Thymus (tissue), 11 donors: Measurements from ENCODE around the gene LRRC70. TPM values are rescaled to one million over a fixed set of nuclear protein-coding genes. Genes with fewer than 3 reads are reported as not detected.

Experiments
- DNase-seq, 9 donors: peaks; one replicate each; pipeline ENCODE4 v3.0.0-alpha.2; 2013; ENCODE audit warnings: low spot score in 9 of 9, low read depth in 6 of 9, missing footprints in 1 of 9
- H3K27ac ChIP-seq, 2 donors: one replicate each; pipeline ENCODE4 v1.5.1; 2013; ENCODE audit warnings: control low read depth in 1 of 2, low read depth in 1 of 2, low read length in 1 of 2, mild to moderate bottlenecking in 1 of 2, moderate library complexity in 1 of 2
- H3K27me3 ChIP-seq, 2 donors: one replicate each; pipeline ENCODE4 v1.5.1; 2013; ENCODE audit warnings: low read length in 1 of 2; ENCODE audit not compliant: control insufficient read depth in 2 of 2, insufficient read depth in 1 of 2
- H3K36me3 ChIP-seq, 2 donors: one replicate each; pipeline ENCODE4 v1.5.1; 2013; ENCODE audit warnings: low read length in 1 of 2, mild to moderate bottlenecking in 1 of 2, moderate library complexity in 1 of 2; ENCODE audit not compliant: control insufficient read depth in 2 of 2, insufficient read depth in 2 of 2
- H3K4me1 ChIP-seq, 2 donors: one replicate each; pipeline ENCODE4 v1.5.1; 2013; ENCODE audit warnings: low read length in 2 of 2; ENCODE audit not compliant: control insufficient read depth in 2 of 2, insufficient read depth in 2 of 2
- H3K4me3 ChIP-seq, 2 donors: one replicate each; pipeline ENCODE4 v1.5.1; 2013; ENCODE audit warnings: low read length in 2 of 2, control low read depth in 1 of 2, mild to moderate bottlenecking in 1 of 2
- H3K9me3 ChIP-seq, 2 donors: one replicate each; pipeline ENCODE4 v1.5.1; 2013; ENCODE audit warnings: low read length in 1 of 2, mild to moderate bottlenecking in 1 of 2; ENCODE audit not compliant: control insufficient read depth in 2 of 2, insufficient read depth in 1 of 2
- WGBS: extraction: QIAGEN DNeasy Blood & Tissue Kit; methylation state at CpG from one replicate; pipeline ENCODE4 v1.1.7; 2013; 5-methylcytosine and 5-hydroxymethylcytosine counted together
- polyA plus RNA-seq: library from polyadenylated mRNA; stranded (reverse); fragments of 200-250 nt; gene quantifications from one replicate; pipeline ENCODE4 v1.2.3, GENCODE V29; 2013
- total RNA-seq: library from RNA; stranded (reverse); fragments of 120-200 nt; gene quantifications from one replicate; pipeline ENCODE4 v1.2.4, GENCODE V29; 2013
- donor health status: healthy.

The LRRC70 gene
- total and polyA plus RNA-seq, 2 donors: 4.1 to 10.1 TPM

GRCh38 chr5:62606878-62607277, 28.3 kb downstream of the LRRC70 start:
- WGBS: 94% methylated on average over 1 of the region's 1 CpG
- DNase-seq: no peak
- Histone ChIP-seq H3K36me3 (peaks cover 6 to 7% of the 10 kb centered on the region in 2 donors), H3K4me3 (no peak overlapping the region), H3K27me3 (no peaks in the 10 kb centered on the region), H3K4me1 (peaks cover 0 to 2% of the 10 kb centered on the region in 2 donors), H3K9me3 (no peaks in the 10 kb centered on the region), H3K27ac (no peak overlapping the region)

GRCh38 chr5:62607615-62608014, 29.0 kb downstream of the LRRC70 start:
- 98% methylated on average over 4 of the region's 4 CpGs for WGBS
- Histone ChIP-seq H3K9me3 (no peaks in the 10 kb centered on the region), H3K36me3 (peaks cover 6 to 7% of the 10 kb centered on the region in 2 donors), H3K27ac (no peak overlapping the region), H3K27me3 (no peaks in the 10 kb centered on the region), H3K4me1 (peaks cover 0 to 2% of the 10 kb centered on the region in 2 donors), H3K4me3 (no peak overlapping the region)
- DNase-seq: no peak

DNA sequence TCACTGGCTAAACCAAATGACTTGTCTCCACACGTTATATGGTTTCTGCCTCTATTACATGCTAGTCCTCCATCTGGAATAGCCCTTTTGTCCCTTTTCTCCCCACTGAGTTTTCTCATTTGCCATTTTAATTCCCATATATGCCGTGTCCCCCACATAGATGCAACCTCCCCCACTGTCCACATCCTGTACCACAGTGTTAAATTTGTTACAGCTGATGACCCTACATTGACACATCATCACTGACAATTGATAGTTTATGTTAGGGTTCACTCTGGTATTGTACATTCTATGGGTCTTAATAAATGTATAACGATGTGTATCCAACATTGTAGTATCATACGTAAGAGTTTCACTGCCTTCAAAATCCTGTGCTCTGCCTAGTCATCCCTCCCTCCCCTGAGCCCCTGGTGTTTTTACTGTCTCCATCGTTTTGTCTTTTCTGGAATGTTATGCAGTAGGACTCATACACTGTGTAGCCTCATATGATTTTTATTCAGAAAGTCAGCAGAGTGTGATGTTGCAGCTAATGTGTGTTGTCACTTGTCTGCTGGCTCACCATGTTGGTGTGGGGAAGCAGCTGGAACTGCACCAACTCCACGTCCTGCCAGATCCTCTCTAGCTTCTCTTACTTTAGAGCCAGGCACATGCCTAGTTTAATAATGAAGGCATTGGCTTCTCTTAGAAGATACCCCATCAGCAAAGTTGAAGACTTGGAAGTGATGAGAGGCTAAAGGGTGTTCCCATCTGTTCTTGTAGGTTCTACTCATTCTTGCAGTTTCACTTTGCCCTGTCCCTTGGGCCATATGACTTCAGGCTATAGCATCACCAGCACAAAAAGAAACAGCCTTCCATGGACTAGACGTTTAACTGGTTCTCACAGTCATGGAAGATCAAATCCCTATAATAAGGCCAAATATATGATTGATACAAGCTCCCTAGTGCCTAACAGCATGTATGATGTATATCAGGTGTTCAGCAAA, 30.2 kb downstream of the LRRC70 start:
- DNase-seq: no peak
- no peaks in the 10 kb centered on the region for H3K27me3 ChIP-seq
- H3K27ac ChIP-seq: no peak overlapping the region
- H3K4me3 ChIP-seq: no peak overlapping the region
- H3K4me1 ChIP-seq: peaks cover 0 to 2% of the 10 kb centered on the region in 2 donors
- peaks cover 0 to 7% of the 10 kb centered on the region in 2 donors for H3K36me3 ChIP-seq
- WGBS: 96% methylated on average over 7 of the region's 7 CpGs
- no peaks in the 10 kb centered on the region for H3K9me3 ChIP-seq

- Histone ChIP-seq H3K27me3 (no peaks in the 10 kb centered on the region), H3K4me3 (no peak overlapping the region), H3K4me1 (no peaks in the 10 kb centered on the region), H3K27ac (no peak overlapping the region), H3K36me3 (peaks cover 3 to 4% of the 10 kb centered on the region in 2 donors), H3K9me3 (no peaks in the 10 kb centered on the region)
- DNase-seq: no peak
- WGBS: 94% methylated on average over 8 of the region's 8 CpGs
These were observed 35.7 kb downstream of the LRRC70 start for GRCh38 chr5:62614355-62614754.

DNA sequence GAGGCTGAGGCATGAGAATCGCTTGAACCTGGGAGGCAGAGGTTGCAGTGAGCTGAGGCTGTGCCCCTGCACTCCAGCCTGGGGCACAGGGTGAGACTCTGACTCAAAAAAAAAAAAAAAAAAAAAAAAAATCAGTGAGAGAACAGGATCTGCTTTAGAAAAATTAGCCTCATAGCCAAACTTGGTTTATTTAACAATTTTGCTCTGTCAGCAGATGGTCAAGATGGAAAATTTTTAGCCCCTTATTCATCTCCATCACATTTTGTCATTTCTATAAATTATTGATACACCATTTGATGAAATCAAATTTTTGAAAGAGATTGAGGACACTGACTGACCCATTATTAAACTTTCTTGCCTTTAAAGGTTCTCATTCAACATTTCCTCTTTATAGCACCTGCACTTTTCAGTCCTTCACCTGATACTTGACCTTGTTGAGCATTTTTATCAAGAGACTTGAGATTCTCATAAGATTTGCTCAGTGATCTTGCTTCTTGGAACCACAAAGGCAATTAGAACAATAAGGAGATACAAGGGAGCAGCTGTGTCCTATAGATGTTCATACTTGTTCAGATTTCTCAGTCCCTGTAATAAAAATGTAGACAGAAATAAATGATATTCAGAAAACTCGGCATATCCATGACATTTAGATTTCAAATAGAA, 38.1 kb downstream of the LRRC70 start:
- no peaks in the 10 kb centered on the region for H3K9me3 ChIP-seq
- H3K36me3 ChIP-seq: peaks cover 0 to 3% of the 10 kb centered on the region in 2 donors
- H3K4me1 ChIP-seq: no peaks in the 10 kb centered on the region
- H3K27me3 ChIP-seq: no peaks in the 10 kb centered on the region
- H3K4me3 ChIP-seq: no peak overlapping the region
- no peak for DNase-seq
- H3K27ac ChIP-seq: no peak overlapping the region
- 100% methylated on average over 2 of the region's 2 CpGs for WGBS

DNA sequence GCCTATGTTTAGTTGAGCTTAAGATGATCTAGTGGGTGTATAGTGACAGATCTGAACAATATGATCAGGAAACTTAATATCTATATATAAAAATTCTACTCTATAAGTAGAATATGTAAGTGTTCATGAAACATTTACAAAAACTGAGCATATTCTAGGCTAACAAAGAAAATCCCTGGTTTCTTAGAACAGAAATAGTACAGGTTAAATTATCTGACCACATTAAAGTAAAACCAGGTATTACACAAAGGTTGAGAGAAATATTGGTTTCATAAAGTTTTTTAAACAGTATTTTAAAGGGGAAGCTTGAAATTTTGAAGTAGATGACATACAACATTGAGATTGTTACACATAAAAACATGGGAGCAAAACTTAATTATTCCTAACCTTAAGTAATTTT, 39.3 kb downstream of the LRRC70 start:
- H3K36me3 ChIP-seq: peaks cover 0 to 3% of the 10 kb centered on the region in 2 donors
- DNase-seq: no peak
- H3K27me3 ChIP-seq: no peaks in the 10 kb centered on the region
- H3K27ac ChIP-seq: no peak overlapping the region
- H3K4me1 ChIP-seq: no peaks in the 10 kb centered on the region
- no peaks in the 10 kb centered on the region for H3K9me3 ChIP-seq
- H3K4me3 ChIP-seq: no peak overlapping the region

DNA sequence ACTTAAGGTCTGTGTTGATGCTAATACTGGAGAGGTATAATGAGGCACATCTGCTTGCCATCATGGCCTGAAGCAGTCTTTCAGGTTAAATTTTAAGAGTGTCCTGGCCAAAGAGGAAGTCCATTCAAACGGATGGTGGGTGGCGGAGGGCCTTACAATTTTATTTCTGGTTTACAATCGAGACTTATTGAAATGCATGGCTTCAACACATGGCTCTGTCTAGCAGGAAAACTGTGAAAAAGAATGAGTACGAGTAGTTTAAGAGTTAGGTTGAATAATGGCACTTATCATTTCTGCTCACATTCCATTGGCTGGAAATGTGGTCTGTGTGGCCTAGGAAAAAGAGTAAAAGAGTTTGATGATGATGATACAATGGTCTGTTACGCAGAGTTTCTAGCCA, 42.1 kb downstream of the LRRC70 start:
- H3K36me3 ChIP-seq: no peaks in the 10 kb centered on the region
- H3K4me3 ChIP-seq: no peak overlapping the region
- H3K27ac ChIP-seq: no peak overlapping the region
- no peaks in the 10 kb centered on the region for H3K27me3 ChIP-seq
- no peak for DNase-seq
- H3K4me1 ChIP-seq: no peaks in the 10 kb centered on the region
- H3K9me3 ChIP-seq: no peaks in the 10 kb centered on the region
- 97% methylated on average over 5 of the region's 5 CpGs for WGBS

DNA sequence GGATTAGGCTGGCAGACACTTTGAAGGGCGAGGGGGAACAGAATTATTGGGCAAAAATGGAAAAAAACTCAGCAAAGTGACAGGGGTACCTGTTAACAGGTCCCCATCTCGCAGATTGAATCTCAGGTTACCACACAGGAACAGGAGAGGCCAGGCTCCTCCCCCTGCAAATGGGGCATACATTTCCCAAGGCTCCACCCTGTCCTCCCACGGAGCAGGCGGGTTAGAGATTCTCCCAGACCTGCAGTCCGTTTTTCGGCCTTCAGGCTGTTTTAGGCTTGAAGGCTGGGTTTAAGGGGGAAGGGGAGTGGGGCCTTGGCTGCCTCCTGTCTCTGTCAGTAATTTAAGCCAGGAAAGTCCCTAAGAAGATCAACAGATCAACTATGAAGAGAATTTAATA, 42.7 kb downstream of the LRRC70 start:
- DNase-seq: no peak
- no peaks in the 10 kb centered on the region for H3K4me1 ChIP-seq
- no peak overlapping the region for H3K4me3 ChIP-seq
- H3K9me3 ChIP-seq: no peaks in the 10 kb centered on the region
- H3K27ac ChIP-seq: no peak overlapping the region
- 96% methylated on average over 6 of the region's 6 CpGs for WGBS
- H3K27me3 ChIP-seq: no peaks in the 10 kb centered on the region
- no peaks in the 10 kb centered on the region for H3K36me3 ChIP-seq

GRCh38 chr5:62623271-62623670, 44.7 kb downstream of the LRRC70 start:
- DNase-seq: no peak
- WGBS: 98% methylated on average over 1 of the region's 1 CpG

More at GRCh38 chr5:62623271-62623670, 44.7 kb downstream of the LRRC70 start:
- Histone ChIP-seq H3K4me3 (no peak overlapping the region), H3K36me3 (peaks cover 0 to 3% of the 10 kb centered on the region in 2 donors), H3K9me3 (no peaks in the 10 kb centered on the region), H3K27me3 (no peaks in the 10 kb centered on the region), H3K27ac (no peak overlapping the region), H3K4me1 (no peaks in the 10 kb centered on the region)
